Natural killer cell (primary cell): ENCODE results near the gene GIT2. TPM values are rescaled to one million over a fixed set of nuclear protein-coding genes. Genes with fewer than 3 reads are reported as not detected.

Source experiments
- ATAC-seq, 3 donors: fragments of 150-1000 bp in 2 of 3; fragments of 200-7000 bp in 1 of 3; cut with Tn5 transposase; 1 replicate in 1 of 3; 2 replicates in 2 of 3; pipeline ENCODE4 v1.10.0; 2021; ENCODE audit warnings: mild to moderate bottlenecking in 2 of 3, moderate library complexity in 2 of 3
- DNase-seq, 2 donors: peaks; one replicate each; pipeline versions ENCODE4 v3.0.0 to v3.0.0-alpha.2; 2013 to 2021; ENCODE audit warnings: mixed read lengths in 1 of 2
- H3K27ac ChIP-seq: one replicate; pipeline ENCODE4 v1.5.1; 2013; ENCODE audit warnings: mild to moderate bottlenecking, low read length
- H3K27me3 ChIP-seq: one replicate; pipeline ENCODE4 v1.6.1; 2013; ENCODE audit warnings: low read length; ENCODE audit not compliant: control insufficient read depth, insufficient read depth
- H3K36me3 ChIP-seq: one replicate; pipeline ENCODE4 v1.6.1; 2013; ENCODE audit warnings: low read length; ENCODE audit not compliant: control insufficient read depth, insufficient read depth
- H3K4me1 ChIP-seq: one replicate; pipeline ENCODE4 v1.6.1; 2013; ENCODE audit warnings: low read length; ENCODE audit not compliant: control insufficient read depth, insufficient read depth
- H3K4me3 ChIP-seq: one replicate; pipeline ENCODE4 v1.5.1; 2013; ENCODE audit warnings: low read length
- H3K9me3 ChIP-seq: one replicate; pipeline ENCODE4 v1.6.1; 2013; ENCODE audit warnings: low read length; ENCODE audit not compliant: control insufficient read depth, insufficient read depth
- H3K27ac Mint-ChIP-seq, 2 donors: one replicate each; pipeline ENCODE4 v1.8.0; 2022; ENCODE audit warnings: mild to moderate bottlenecking in 2 of 2, mixed read lengths in 2 of 2, moderate library complexity in 1 of 2
- H3K27me3 Mint-ChIP-seq, 2 donors: one replicate each; pipeline ENCODE4 v1.8.0; 2022; ENCODE audit warnings: low read depth in 2 of 2, mixed read lengths in 2 of 2
- H3K36me3 Mint-ChIP-seq: one replicate; pipeline ENCODE4 v1.8.0; 2022; ENCODE audit warnings: mixed read lengths
- H3K4me1 Mint-ChIP-seq, 2 donors: one replicate each; pipeline ENCODE4 v1.8.0; 2022; ENCODE audit warnings: mixed read lengths in 2 of 2
- H3K4me3 Mint-ChIP-seq: one replicate; pipeline ENCODE4 v1.8.0; 2022; ENCODE audit warnings: mild to moderate bottlenecking, moderate library complexity, mixed read lengths
- H3K9me3 Mint-ChIP-seq, 2 donors: one replicate each; pipeline ENCODE4 v1.8.0; 2022; ENCODE audit warnings: mixed read lengths in 2 of 2
- WGBS: methylation state at CpG from one replicate; pipeline ENCODE4 v1.1.7; 2013; ENCODE audit warnings: missing lambda C conversion rate; ENCODE audit not compliant: insufficient coverage; 5-methylcytosine and 5-hydroxymethylcytosine counted together
- intact Hi-C: fragments of 100-400 bp; cut with micrococcal nuclease; formaldehyde crosslinking; loops from one replicate; pipeline ENCODE4 v1.14.2; 2022
- total RNA-seq, 4 donors: library from RNA; stranded (reverse); fragments of 120-200 nt in 1 of 4; gene quantifications; one replicate each; pipeline versions ENCODE4 v1.2.3 to v1.2.4, GENCODE V29; 2013 to 2022
- TF ChIP-seq, protein P1 (sequence below): fragments of 200-600 bp; IDR thresholded peaks from one replicate; pipeline ENCODE4 v1.8.0; 2022; ENCODE audit warnings: antibody characterized with exemption

Gene GIT2
- total RNA-seq, 3 donors from 2014 or later (not counting 1 experiment from before 2014, with no cell fraction given) = 98.8 to 118 (median 117) TPM

DNA sequence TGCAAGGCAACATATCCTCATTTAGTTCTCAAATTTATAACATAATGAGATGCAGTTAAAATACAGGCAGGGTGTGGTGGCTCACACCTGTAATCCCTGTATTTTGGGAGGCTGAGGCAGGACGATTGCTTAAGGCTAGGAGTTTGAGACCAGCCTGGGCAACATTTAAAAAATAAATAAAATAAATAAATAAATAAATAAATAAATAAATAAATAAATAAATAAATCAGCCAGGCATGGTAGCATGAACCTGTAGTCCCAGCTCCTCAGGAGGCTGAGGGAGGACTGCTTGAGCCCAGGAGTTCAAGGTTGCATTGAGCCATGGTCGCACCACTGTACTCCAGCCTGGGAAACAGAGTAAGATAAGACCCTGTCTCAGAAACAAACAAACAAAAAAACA, 56.7 kb downstream of the GIT2 start:
- Mint-ChIP-seq H3K36me3 (peaks cover 8% of the 10 kb centered on the region), H3K4me3 (no peak overlapping the region), H3K27ac (no peak overlapping the region), H3K27me3 (no peaks in the 10 kb centered on the region), H3K4me1 (peaks cover 3 to 4% of the 10 kb centered on the region in 2 donors), H3K9me3 (no peaks in the 10 kb centered on the region)
- 100% methylated on average over 1 of the region's 2 CpGs for WGBS
- no peak for ATAC-seq
- no peaks in the 10 kb centered on the region for H3K9me3 ChIP-seq
- H3K27me3 ChIP-seq = no peaks in the 10 kb centered on the region
- no peak overlapping the region for H3K4me3 ChIP-seq
- DNase-seq = no peak
- H3K27ac ChIP-seq = no peak overlapping the region
- no peaks in the 10 kb centered on the region for H3K4me1 ChIP-seq
- peaks cover 48% of the 10 kb centered on the region for H3K36me3 ChIP-seq
- intact Hi-C loops = no loop called here
- TF ChIP-seq, protein P1, sequence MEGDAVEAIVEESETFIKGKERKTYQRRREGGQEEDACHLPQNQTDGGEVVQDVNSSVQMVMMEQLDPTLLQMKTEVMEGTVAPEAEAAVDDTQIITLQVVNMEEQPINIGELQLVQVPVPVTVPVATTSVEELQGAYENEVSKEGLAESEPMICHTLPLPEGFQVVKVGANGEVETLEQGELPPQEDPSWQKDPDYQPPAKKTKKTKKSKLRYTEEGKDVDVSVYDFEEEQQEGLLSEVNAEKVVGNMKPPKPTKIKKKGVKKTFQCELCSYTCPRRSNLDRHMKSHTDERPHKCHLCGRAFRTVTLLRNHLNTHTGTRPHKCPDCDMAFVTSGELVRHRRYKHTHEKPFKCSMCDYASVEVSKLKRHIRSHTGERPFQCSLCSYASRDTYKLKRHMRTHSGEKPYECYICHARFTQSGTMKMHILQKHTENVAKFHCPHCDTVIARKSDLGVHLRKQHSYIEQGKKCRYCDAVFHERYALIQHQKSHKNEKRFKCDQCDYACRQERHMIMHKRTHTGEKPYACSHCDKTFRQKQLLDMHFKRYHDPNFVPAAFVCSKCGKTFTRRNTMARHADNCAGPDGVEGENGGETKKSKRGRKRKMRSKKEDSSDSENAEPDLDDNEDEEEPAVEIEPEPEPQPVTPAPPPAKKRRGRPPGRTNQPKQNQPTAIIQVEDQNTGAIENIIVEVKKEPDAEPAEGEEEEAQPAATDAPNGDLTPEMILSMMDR = no peak

DNA sequence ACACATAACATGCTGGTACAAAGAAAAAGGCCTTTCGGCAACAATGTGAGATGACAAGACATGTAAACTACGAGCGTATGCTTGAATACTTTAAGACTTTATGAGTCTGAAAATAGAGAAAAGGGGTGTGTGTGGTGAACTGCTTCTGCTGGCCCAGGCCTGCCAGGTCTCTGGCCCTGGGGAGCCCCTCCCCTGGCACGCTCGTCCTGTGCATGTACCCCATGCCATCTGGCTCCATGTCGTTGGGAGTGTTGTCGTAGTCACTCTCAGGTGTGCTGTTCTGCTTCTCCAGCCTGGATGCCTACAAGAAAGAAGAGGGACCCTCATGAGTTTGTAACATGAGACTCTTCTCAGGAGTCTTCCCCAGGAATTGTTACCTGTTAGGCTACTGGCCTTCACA, 57.2 kb downstream of the GIT2 start:
- H3K9me3 Mint-ChIP-seq = no peaks in the 10 kb centered on the region
- intact Hi-C loops = no loop called here

DNA sequence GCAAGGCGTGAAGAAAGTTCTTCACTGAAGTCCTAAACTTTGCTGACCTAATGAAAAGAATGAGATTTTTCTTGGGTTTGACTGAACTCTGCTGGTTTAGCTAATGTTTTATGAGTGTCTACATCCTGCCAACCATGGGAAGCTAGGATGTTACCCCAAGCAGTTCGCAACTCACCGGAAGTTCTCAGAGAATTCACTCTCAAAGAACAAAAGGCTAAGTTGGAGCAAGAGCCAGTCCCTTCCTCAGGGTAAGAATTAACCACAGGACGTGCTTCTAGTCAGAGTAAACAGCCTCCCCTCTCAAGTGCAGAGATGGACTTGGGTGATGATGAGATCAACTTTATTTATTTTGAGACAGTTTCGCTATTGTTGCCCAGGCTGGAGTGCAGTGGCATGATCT, 58.8 kb downstream of the GIT2 start:
- no peak for DNase-seq
- intact Hi-C loops = no loop called here
- H3K4me1 Mint-ChIP-seq = no peaks in the 10 kb centered on the region
- TF ChIP-seq, protein P1 = no peak
- no peak overlapping the region for H3K27ac Mint-ChIP-seq
- H3K9me3 Mint-ChIP-seq = no peaks in the 10 kb centered on the region
- peaks cover 14% of the 10 kb centered on the region for H3K36me3 Mint-ChIP-seq
- WGBS = 94% methylated on average over 5 of the region's 5 CpGs
- no peak for ATAC-seq
- Histone ChIP-seq H3K9me3 (no peaks in the 10 kb centered on the region), H3K4me1 (no peaks in the 10 kb centered on the region), H3K27me3 (no peaks in the 10 kb centered on the region), H3K4me3 (no peak overlapping the region), H3K27ac (no peak overlapping the region), H3K36me3 (peaks cover 53% of the 10 kb centered on the region)
- H3K4me3 Mint-ChIP-seq = no peak overlapping the region
- H3K27me3 Mint-ChIP-seq = no peaks in the 10 kb centered on the region

More for the DNA sequence above, 57.2 kb downstream of the GIT2 start:
- Histone ChIP-seq H3K4me1 (no peaks in the 10 kb centered on the region), H3K9me3 (no peaks in the 10 kb centered on the region), H3K36me3 (peaks cover 48% of the 10 kb centered on the region), H3K4me3 (no peak overlapping the region), H3K27me3 (no peaks in the 10 kb centered on the region), H3K27ac (no peak overlapping the region)
- 98% methylated on average over 7 of the region's 7 CpGs for WGBS
- Mint-ChIP-seq H3K27me3 (no peaks in the 10 kb centered on the region), H3K36me3 (peaks cover 8% of the 10 kb centered on the region), H3K4me1 (no peaks in the 10 kb centered on the region), H3K4me3 (no peak overlapping the region), H3K27ac (no peak overlapping the region)
- no peak for DNase-seq
- TF ChIP-seq, protein P1 = no peak
- ATAC-seq = no peak

DNA sequence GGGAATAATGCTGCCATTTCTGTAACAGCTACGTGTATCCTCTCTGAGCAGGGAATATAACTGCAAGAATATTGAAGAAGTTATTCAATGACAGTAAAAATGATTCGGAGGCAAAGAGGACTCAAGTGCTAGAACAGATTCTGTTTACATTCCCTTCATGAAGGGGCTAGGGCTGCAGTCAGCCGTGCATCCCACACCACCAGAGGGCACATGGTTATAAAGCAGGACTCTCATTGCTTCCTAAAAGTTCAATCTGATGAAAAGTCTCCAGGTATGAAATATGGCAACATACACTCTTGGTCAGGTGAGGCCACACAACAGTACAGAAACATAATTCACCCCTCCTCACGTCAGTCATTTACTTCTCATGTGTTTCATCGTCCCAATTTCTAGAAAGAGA, 62.1 kb downstream of the GIT2 start:
- Histone ChIP-seq H3K36me3 (peaks cover 74% of the 10 kb centered on the region), H3K27me3 (no peaks in the 10 kb centered on the region), H3K4me1 (no peaks in the 10 kb centered on the region), H3K9me3 (no peaks in the 10 kb centered on the region), H3K27ac (no peak overlapping the region), H3K4me3 (no peak overlapping the region)
- Mint-ChIP-seq H3K4me3 (no peak overlapping the region), H3K36me3 (peaks cover 31% of the 10 kb centered on the region), H3K4me1 (no peaks in the 10 kb centered on the region), H3K27ac (no peak overlapping the region), H3K9me3 (no peaks in the 10 kb centered on the region), H3K27me3 (no peaks in the 10 kb centered on the region)
- ATAC-seq = no peak
- 87% methylated on average over 4 of the region's 5 CpGs for WGBS
- peak in 1 of 2 donors; percentile 34 for DNase-seq
- TF ChIP-seq, protein P1 = no peak
- intact Hi-C loops = no loop called here
